IMR-90 (cell line): ENCODE data around the gene GRAMD1C. TPM values are rescaled to one million over a fixed set of nuclear protein-coding genes. Genes with fewer than 3 reads are reported as not detected.

Experiments
- ATAC-seq: fragments of 200-7000 bp; cut with Tn5 transposase; 2 replicates; pipeline ENCODE4 v1.9.1; 2020; ENCODE audit warnings: low read depth, mild to moderate bottlenecking, moderate library complexity
- BruUV-seq: library from RNA; stranded (reverse); fragments of 400-500 nt; replicated peaks from 2 replicates; lab custom pipeline; 2021; lab: Mats Ljungman, UMichigan
- CTCF ChIA-PET: fragments of 300-600 bp; formaldehyde crosslinking; extraction: SDS; loops from one replicate; lab custom pipeline; 2021; ENCODE audit warnings: antibody characterized with exemption; lab: Yijun Ruan, JAX
- POLR2A ChIA-PET: fragments of 300-600 bp; sonication (Branson Sonifier 250); formaldehyde crosslinking; loops from one replicate; lab custom pipeline; 2022; ENCODE audit warnings: antibody characterized with exemption; ENCODE audit not compliant: unreplicated experiment; lab: Charles Lee
- DNase-seq: peaks from one replicate; pipeline ENCODE4 v3.0.0; 2013
- H2AFZ ChIP-seq: replicated peaks from 2 replicates; pipeline ENCODE3; 2013; ENCODE audit warnings: low read length, mild to moderate bottlenecking; ENCODE audit not compliant: poor library complexity
- H2AK5ac ChIP-seq: 2 replicates; pipeline ENCODE4 v1.6.1; 2013; ENCODE audit warnings: low read depth, low read length, inconsistent platforms
- H2AK9ac ChIP-seq: replicated peaks from 2 replicates; pipeline ENCODE3; 2013; ENCODE audit warnings: mild to moderate bottlenecking, low read depth, low read length, moderate library complexity; ENCODE audit not compliant: poor library complexity
- H2BK120ac ChIP-seq: 2 replicates; pipeline ENCODE4 v1.6.1; 2013; ENCODE audit warnings: low read depth, low read length, inconsistent platforms
- H2BK15ac ChIP-seq: 3 replicates; pipeline ENCODE4 v1.6.1; 2013; ENCODE audit warnings: low read depth, low read length, inconsistent platforms
- H2BK20ac ChIP-seq: 2 replicates; pipeline ENCODE4 v1.6.1; 2013; ENCODE audit warnings: low read depth, mild to moderate bottlenecking, inconsistent platforms, low read length, moderate library complexity
- H2BK5ac ChIP-seq: 2 replicates; pipeline ENCODE4 v1.6.1; 2013; ENCODE audit warnings: mild to moderate bottlenecking, low read depth, low read length, inconsistent platforms; ENCODE audit not compliant: poor library complexity, severe bottlenecking
- H3K14ac ChIP-seq: replicated peaks from 2 replicates; pipeline ENCODE4 v1.6.1; 2013; ENCODE audit warnings: low read depth, low read length, inconsistent platforms
- H3K18ac ChIP-seq: 2 replicates; pipeline ENCODE4 v1.6.1; 2013; ENCODE audit warnings: low read depth, low read length, control low read depth
- H3K23ac ChIP-seq: 2 replicates; pipeline ENCODE4 v1.6.1; 2013; ENCODE audit warnings: low read depth, low read length, inconsistent platforms
- H3K27ac ChIP-seq: 2 replicates; pipeline ENCODE4 v1.5.1; 2013; ENCODE audit warnings: mild to moderate bottlenecking, control low read depth, low read length; ENCODE audit not compliant: insufficient read depth
- H3K27me3 ChIP-seq: 2 replicates; pipeline ENCODE4 v1.6.1; 2013; ENCODE audit warnings: low read length; ENCODE audit not compliant: control insufficient read depth, insufficient read depth
- H3K36me3 ChIP-seq: 2 replicates; pipeline ENCODE4 v1.6.1; 2013; ENCODE audit warnings: low read length, mixed read lengths; ENCODE audit not compliant: control insufficient read depth, insufficient read depth
- H3K4ac ChIP-seq: 2 replicates; pipeline ENCODE4 v1.6.1; 2013; ENCODE audit warnings: low read depth, low read length, inconsistent platforms
- H3K4me1 ChIP-seq: 2 replicates; pipeline ENCODE4 v1.6.1; 2013; ENCODE audit warnings: low read length, mixed read lengths; ENCODE audit not compliant: control insufficient read depth, insufficient read depth
- H3K4me2 ChIP-seq: 2 replicates; pipeline ENCODE4 v1.6.1; 2013; ENCODE audit warnings: low read depth, mild to moderate bottlenecking, control low read depth, low read length, moderate library complexity
- H3K4me3 ChIP-seq: 2 replicates; pipeline ENCODE4 v1.5.1; 2013; ENCODE audit warnings: low read depth, mild to moderate bottlenecking, control low read depth, low read length, moderate library complexity; ENCODE audit not compliant: insufficient read depth
- H3K56ac ChIP-seq: 2 replicates; pipeline ENCODE4 v1.6.1; 2013; ENCODE audit warnings: low read length, inconsistent platforms; ENCODE audit not compliant: insufficient read depth; ENCODE audit errors: extremely low read depth
- H3K79me1 ChIP-seq, 2 experiments: 2 replicates each; pipeline ENCODE4 v1.6.1; 2013; ENCODE audit warnings: low read length in 2 of 2, inconsistent platforms in 1 of 2, low read depth in 1 of 2
- H3K9ac ChIP-seq: 2 replicates; pipeline ENCODE4 v1.6.1; 2013; ENCODE audit warnings: low read depth, low read length, control low read depth
- H3K9me1 ChIP-seq: 2 replicates; pipeline ENCODE4 v1.6.1; 2013; ENCODE audit warnings: low read length, inconsistent platforms; ENCODE audit not compliant: insufficient read depth
- H3K9me3 ChIP-seq: 2 replicates; pipeline ENCODE4 v1.6.1; 2013; ENCODE audit warnings: low read length; ENCODE audit not compliant: control insufficient read depth, insufficient read depth
- H4K20me1 ChIP-seq: 2 replicates; pipeline ENCODE4 v1.6.1; 2013; ENCODE audit warnings: low read length, inconsistent platforms; ENCODE audit not compliant: insufficient read depth
- H4K5ac ChIP-seq: 2 replicates; pipeline ENCODE4 v1.6.1; 2013; ENCODE audit warnings: mild to moderate bottlenecking, low read depth, low read length, control low read depth
- H4K8ac ChIP-seq, 2 experiments: 2 replicates each; pipeline ENCODE4 v1.6.1; 2013; ENCODE audit warnings: low read depth in 2 of 2, low read length in 2 of 2, control low read depth in 1 of 2, inconsistent platforms in 1 of 2
- H4K91ac ChIP-seq: 2 replicates; pipeline ENCODE4 v1.6.1; 2013; ENCODE audit warnings: low read depth, low read length, inconsistent platforms; ENCODE audit not compliant: insufficient read depth
- BHLHE40 ChIP-seq: fragments of 150-350 bp; IDR thresholded peaks from 2 replicates; pipeline ENCODE4 v1.6.1; 2016; ENCODE audit warnings: mild to moderate bottlenecking, low read depth, low read length
- CEBPB ChIP-seq: IDR thresholded peaks from 2 replicates; pipeline ENCODE4 v1.6.1; 2012; ENCODE audit warnings: low read depth, low read length, improper control_type of control experiment
- CHD1 ChIP-seq: IDR thresholded peaks from 2 replicates; pipeline ENCODE4 v1.6.1; 2012; ENCODE audit warnings: low read depth, low read length, improper control_type of control experiment
- FOS ChIP-seq: fragments of 150-350 bp; IDR thresholded peaks from 2 replicates; pipeline ENCODE4 v1.6.1; 2016; ENCODE audit warnings: low read depth, low read length
- MAFK ChIP-seq: IDR thresholded peaks from 2 replicates; pipeline ENCODE4 v1.6.1; 2012; ENCODE audit warnings: low read depth, low read length, improper control_type of control experiment
- MAZ ChIP-seq: IDR thresholded peaks from 2 replicates; pipeline ENCODE4 v1.6.1; 2012; ENCODE audit warnings: low read depth, mild to moderate bottlenecking, low read length, improper control_type of control experiment, moderate library complexity, borderline replicate concordance
- MXI1 ChIP-seq: IDR thresholded peaks from 2 replicates; pipeline ENCODE4 v1.6.1; 2012; ENCODE audit warnings: low read depth, mild to moderate bottlenecking, low read length, moderate library complexity, borderline replicate concordance
- NFE2L2 ChIP-seq: fragments of 150-350 bp; IDR thresholded peaks from 2 replicates; pipeline ENCODE4 v1.6.1; 2016; ENCODE audit warnings: low read depth, mild to moderate bottlenecking, low read length
- POLR2A ChIP-seq: IDR thresholded peaks from 2 replicates; pipeline ENCODE4 v1.6.1; 2012; ENCODE audit warnings: mild to moderate bottlenecking, low read depth, low read length
- RAD21 ChIP-seq: IDR thresholded peaks from 2 replicates; pipeline ENCODE4 v1.6.1; 2012; ENCODE audit warnings: low read length, improper control_type of control experiment
- RCOR1 ChIP-seq: IDR thresholded peaks from 2 replicates; pipeline ENCODE4 v1.6.1; 2012; ENCODE audit warnings: mild to moderate bottlenecking, low read length, improper control_type of control experiment; ENCODE audit not compliant: insufficient replicate concordance
- RFX5 ChIP-seq: IDR thresholded peaks from 2 replicates; pipeline ENCODE4 v1.8.0; 2012; ENCODE audit warnings: low read depth, mild to moderate bottlenecking, low read length, moderate library complexity
- SMC3 ChIP-seq: fragments of 150-350 bp; IDR thresholded peaks from 2 replicates; pipeline ENCODE4 v1.6.1; 2016; ENCODE audit warnings: low read depth, mild to moderate bottlenecking, antibody characterized with exemption, low read length, moderate library complexity
- WGBS, 2 experiments: methylation state at CpG; one replicate each; pipeline versions ENCODE4 v1.1.5 to v1.1.7; 2013; ENCODE audit warnings: missing lambda C conversion rate in 2 of 2; ENCODE audit not compliant: insufficient read length in 1 of 2; ENCODE audit errors: extremely low coverage in 2 of 2; 5-methylcytosine and 5-hydroxymethylcytosine counted together
- dilution Hi-C: fragments of 300-500 bp; cut with HindIII; formaldehyde crosslinking; loops from one replicate; pipeline ENCODE4 v1.14.3; 2018; ENCODE audit warnings: low sequenced_read_pairs; ENCODE audit not compliant: unreplicated experiment
- in situ Hi-C: fragments of 300-500 bp; cut with MboI; formaldehyde crosslinking; loops from 3 replicates; pipeline ENCODE4 v1.14.3; 2019; ENCODE audit warnings: low sequenced_read_pairs, inconsistent platforms, mixed read lengths
- intact Hi-C: fragments of 100-400 bp; cut with micrococcal nuclease; formaldehyde crosslinking; loops from 2 replicates; pipeline ENCODE4 v1.10.0; 2022
- polyA plus RNA-seq, 3 experiments: library from polyadenylated mRNA; depleted of rRNA; stranded (reverse); fragments of >200 nt; gene quantifications; 2 replicates each; pipeline ENCODE4 v1.2.3, GENCODE V29; 2012; ENCODE audit warnings: low replicate concordance in 1 of 3
- total RNA-seq: library from RNA; depleted of rRNA; stranded (reverse); fragments of >200 nt; gene quantifications from 2 replicates; pipeline ENCODE4 v1.2.3, GENCODE V29; 2012
- TF ChIP-seq, protein P1 (sequence below): fragments of 150-350 bp; IDR thresholded peaks from 2 replicates; pipeline ENCODE4 v1.6.1; 2016; ENCODE audit warnings: low read depth, mild to moderate bottlenecking, low read length, moderate library complexity, borderline replicate concordance
- TF ChIP-seq, protein P2 (sequence below): fragments of 150-350 bp; IDR thresholded peaks from 2 replicates; pipeline ENCODE4 v1.6.1; 2017; ENCODE audit warnings: mild to moderate bottlenecking, antibody characterized with exemption, low read length, low read depth
- TF ChIP-seq, protein P3 (sequence below): conservative IDR thresholded peaks from 2 replicates; pipeline ENCODE4 v1.5.1; 2012; ENCODE audit warnings: mild to moderate bottlenecking, low read depth, low read length, improper control_type of control experiment

GRAMD1C gene
- total and polyA plus RNA-seq, 2 of the 4 experiments (the other 2 are of a cell fraction) = 2.5 to 5.0 TPM

DNA sequence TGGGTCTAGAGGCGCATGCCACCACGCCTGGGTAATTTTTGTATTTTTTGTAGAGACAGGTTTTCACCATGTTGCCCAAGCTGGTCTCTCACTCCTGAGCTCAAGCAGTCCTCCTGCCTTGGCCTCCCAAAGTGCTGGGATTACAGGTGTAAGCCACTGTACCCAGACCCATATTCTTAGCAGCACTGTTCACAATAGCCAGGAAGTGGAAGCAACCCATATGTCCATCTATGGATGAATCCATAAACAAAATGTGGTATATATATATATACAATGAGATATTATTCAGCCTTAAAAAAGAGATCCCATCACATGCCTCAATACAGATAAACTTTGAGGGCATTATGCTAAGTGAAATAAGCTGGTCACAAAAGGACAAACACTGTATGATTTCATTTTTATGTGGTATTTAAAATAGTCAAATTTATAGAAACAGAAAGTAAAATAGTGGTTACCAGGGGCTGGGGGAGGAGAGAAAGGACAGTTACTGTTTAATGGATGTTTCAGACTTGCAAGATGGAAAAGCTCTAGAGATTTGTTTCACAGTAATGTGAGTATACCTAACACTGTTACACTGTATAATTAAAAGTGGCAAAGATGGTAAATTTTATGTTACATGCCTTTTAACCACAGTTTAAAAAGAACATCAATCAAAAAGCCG, 35.7 kb upstream of the GRAMD1C start:
- in situ Hi-C loops = no loop called here
- Histone ChIP-seq H3K23ac (no peak overlapping the region), H2BK5ac (no peak overlapping the region), H3K4me3 (no peak overlapping the region), H3K9me1 (no peaks in the 10 kb centered on the region), H3K36me3 (peaks cover 30% of the 10 kb centered on the region), H3K18ac (no peak overlapping the region), H4K8ac (no peak overlapping the region), H2BK15ac (no peak overlapping the region), H3K79me1 (peaks cover 0 to 4% of the 10 kb centered on the region in 2 experiments; a peak in 1 of 4 replicates), H2AFZ (no peak overlapping the region), H2AK9ac (no peak overlapping the region), H3K56ac (no peak overlapping the region), H3K14ac (no peak overlapping the region), H3K9ac (no peak overlapping the region), H3K9me3 (no peaks in the 10 kb centered on the region), H2BK20ac (no peak overlapping the region), H3K4me1 (no peaks in the 10 kb centered on the region), H2BK120ac (no peak overlapping the region), H4K5ac (no peak overlapping the region), H3K27me3 (no peaks in the 10 kb centered on the region), H4K20me1 (no peaks in the 10 kb centered on the region), H3K4ac (no peak overlapping the region), H3K27ac (no peak overlapping the region), H2AK5ac (no peak overlapping the region), H4K91ac (no peak overlapping the region), H3K4me2 (no peak overlapping the region)
- DNase-seq (no peak), ATAC-seq (no peak)
- intact Hi-C loops = no loop called here
- BruUV-seq = no TSS peak
- TF ChIP-seq SMC3 (no peak), CEBPB (no peak), MAFK (no peak), RAD21 (no peak), RFX5 (no peak), MAZ (no peak), FOS (no peak), CHD1 (no peak), NFE2L2 (no peak), MXI1 (no peak), POLR2A (no peak), RCOR1 (no peak), BHLHE40 (no peak)
- TF ChIP-seq, protein P1, sequence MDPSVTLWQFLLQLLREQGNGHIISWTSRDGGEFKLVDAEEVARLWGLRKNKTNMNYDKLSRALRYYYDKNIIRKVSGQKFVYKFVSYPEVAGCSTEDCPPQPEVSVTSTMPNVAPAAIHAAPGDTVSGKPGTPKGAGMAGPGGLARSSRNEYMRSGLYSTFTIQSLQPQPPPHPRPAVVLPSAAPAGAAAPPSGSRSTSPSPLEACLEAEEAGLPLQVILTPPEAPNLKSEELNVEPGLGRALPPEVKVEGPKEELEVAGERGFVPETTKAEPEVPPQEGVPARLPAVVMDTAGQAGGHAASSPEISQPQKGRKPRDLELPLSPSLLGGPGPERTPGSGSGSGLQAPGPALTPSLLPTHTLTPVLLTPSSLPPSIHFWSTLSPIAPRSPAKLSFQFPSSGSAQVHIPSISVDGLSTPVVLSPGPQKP = no peak
- TF ChIP-seq, protein P2, sequence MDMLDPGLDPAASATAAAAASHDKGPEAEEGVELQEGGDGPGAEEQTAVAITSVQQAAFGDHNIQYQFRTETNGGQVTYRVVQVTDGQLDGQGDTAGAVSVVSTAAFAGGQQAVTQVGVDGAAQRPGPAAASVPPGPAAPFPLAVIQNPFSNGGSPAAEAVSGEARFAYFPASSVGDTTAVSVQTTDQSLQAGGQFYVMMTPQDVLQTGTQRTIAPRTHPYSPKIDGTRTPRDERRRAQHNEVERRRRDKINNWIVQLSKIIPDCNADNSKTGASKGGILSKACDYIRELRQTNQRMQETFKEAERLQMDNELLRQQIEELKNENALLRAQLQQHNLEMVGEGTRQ = no peak
- TF ChIP-seq, protein P3, sequence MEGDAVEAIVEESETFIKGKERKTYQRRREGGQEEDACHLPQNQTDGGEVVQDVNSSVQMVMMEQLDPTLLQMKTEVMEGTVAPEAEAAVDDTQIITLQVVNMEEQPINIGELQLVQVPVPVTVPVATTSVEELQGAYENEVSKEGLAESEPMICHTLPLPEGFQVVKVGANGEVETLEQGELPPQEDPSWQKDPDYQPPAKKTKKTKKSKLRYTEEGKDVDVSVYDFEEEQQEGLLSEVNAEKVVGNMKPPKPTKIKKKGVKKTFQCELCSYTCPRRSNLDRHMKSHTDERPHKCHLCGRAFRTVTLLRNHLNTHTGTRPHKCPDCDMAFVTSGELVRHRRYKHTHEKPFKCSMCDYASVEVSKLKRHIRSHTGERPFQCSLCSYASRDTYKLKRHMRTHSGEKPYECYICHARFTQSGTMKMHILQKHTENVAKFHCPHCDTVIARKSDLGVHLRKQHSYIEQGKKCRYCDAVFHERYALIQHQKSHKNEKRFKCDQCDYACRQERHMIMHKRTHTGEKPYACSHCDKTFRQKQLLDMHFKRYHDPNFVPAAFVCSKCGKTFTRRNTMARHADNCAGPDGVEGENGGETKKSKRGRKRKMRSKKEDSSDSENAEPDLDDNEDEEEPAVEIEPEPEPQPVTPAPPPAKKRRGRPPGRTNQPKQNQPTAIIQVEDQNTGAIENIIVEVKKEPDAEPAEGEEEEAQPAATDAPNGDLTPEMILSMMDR = no peak
- CTCF ChIA-PET = no interaction called here
- dilution Hi-C loops = no loop called here
- WGBS, 2 experiments = no CpG with 5 or more reads among the region's 3 CpGs
- POLR2A ChIA-PET = no interaction called here
